Neural cell (in vitro differentiated cells): ENCODE results near the gene ZNF655. TPM values are rescaled to one million over a fixed set of nuclear protein-coding genes. Genes with fewer than 3 reads are reported as not detected.
A peak's percentile ranks its signal among the peaks of the same experiment; 100 is the strongest.

Source experiments
- H2AFZ ChIP-seq: fragments of 200-600, 300-800 bp; sonication (generic), shearing (Covaris generic); 2 replicates; pipeline ENCODE4 v1.6.0; 2014; ENCODE audit warnings: low read depth, mild to moderate bottlenecking, antibody characterized with exemption, low read length, moderate library complexity
- H3F3A ChIP-seq: fragments of 200-600 bp; shearing (Covaris generic); 2 replicates; pipeline ENCODE4 v1.6.1; 2016; ENCODE audit warnings: mild to moderate bottlenecking, moderate library complexity, mixed read lengths, antibody characterized with exemption, low read length; ENCODE audit not compliant: insufficient read depth, poor library complexity, severe bottlenecking
- H3K27ac ChIP-seq: fragments of 200-600, 300-800 bp; sonication (generic), shearing (Covaris generic); 2 replicates; pipeline ENCODE4 v1.5.1; 2014; ENCODE audit warnings: mild to moderate bottlenecking, low read length, moderate library complexity
- H3K27me3 ChIP-seq: fragments of 300-800, 200-600 bp; sonication (generic), shearing (Covaris generic); 2 replicates; pipeline ENCODE4 v1.6.0; 2014; ENCODE audit warnings: mild to moderate bottlenecking, low read depth, low read length, moderate library complexity; ENCODE audit not compliant: insufficient read depth
- H3K36me3 ChIP-seq: fragments of 300-800, 200-600 bp; sonication (generic), shearing (Covaris generic); 2 replicates; pipeline ENCODE4 v1.5.1; 2014; ENCODE audit warnings: mild to moderate bottlenecking, antibody characterized with exemption, low read length, moderate library complexity; ENCODE audit not compliant: insufficient read depth
- H3K4me2 ChIP-seq: fragments of 300-800, 200-600 bp; sonication (generic), shearing (Covaris generic); 2 replicates; pipeline ENCODE4 v1.6.0; 2014; ENCODE audit warnings: mild to moderate bottlenecking, low read length
- H3K4me3 ChIP-seq: fragments of 300-800, 200-600 bp; sonication (generic), shearing (Covaris generic); 2 replicates; pipeline ENCODE4 v1.5.1; 2014; ENCODE audit warnings: mild to moderate bottlenecking, low read length, moderate library complexity
- H3K79me2 ChIP-seq: fragments of 200-600 bp; shearing (Covaris generic); replicated peaks from 2 replicates; pipeline ENCODE4 v1.6.0; 2014; ENCODE audit warnings: mild to moderate bottlenecking, low read length, moderate library complexity; ENCODE audit not compliant: insufficient read depth
- H3K9ac ChIP-seq: fragments of 300-800, 200-600 bp; sonication (generic), shearing (Covaris generic); 2 replicates; pipeline ENCODE4 v1.6.1; 2016; ENCODE audit warnings: mild to moderate bottlenecking, low read length, mixed read lengths
- H3K9me2 ChIP-seq: fragments of 200-600 bp; shearing (Covaris generic); 2 replicates; pipeline ENCODE4 v1.6.1; 2016; ENCODE audit warnings: mild to moderate bottlenecking, low read length, mixed read lengths; ENCODE audit not compliant: insufficient read depth
- H3K9me3 ChIP-seq: fragments of 200-600, 300-800 bp; sonication (generic), shearing (Covaris generic); 2 replicates; pipeline ENCODE4 v1.6.1; 2016; ENCODE audit warnings: mild to moderate bottlenecking, mixed run types, low read length, moderate library complexity, mixed read lengths
- H4K20me1 ChIP-seq: fragments of 200-600 bp; shearing (Covaris generic); 2 replicates; pipeline ENCODE4 v1.6.1; 2016; ENCODE audit warnings: mild to moderate bottlenecking, mixed run types; ENCODE audit not compliant: insufficient read depth
- EP300 ChIP-seq: fragments of 450-650 bp; conservative IDR thresholded peaks from 2 replicates; pipeline ENCODE4 v1.6.1; 2014; ENCODE audit warnings: antibody characterized with exemption, mild to moderate bottlenecking, moderate library complexity; ENCODE audit not compliant: poor library complexity, severe bottlenecking
- EZH2 ChIP-seq: fragments of 200-600, 300-800 bp; shearing (Covaris generic), sonication (generic); IDR thresholded peaks from 2 replicates; pipeline ENCODE4 v1.6.1; 2014; ENCODE audit warnings: antibody characterized with exemption, low read length, borderline replicate concordance, mild to moderate bottlenecking; ENCODE audit not compliant: insufficient read depth, poor library complexity, severe bottlenecking
- MXI1 ChIP-seq: fragments of 450-650 bp; conservative IDR thresholded peaks from 2 replicates; pipeline ENCODE4 v1.6.1; 2014; ENCODE audit warnings: antibody characterized with exemption, mild to moderate bottlenecking; ENCODE audit not compliant: poor library complexity, severe bottlenecking
- POLR2AphosphoS5 ChIP-seq: IDR thresholded peaks from 2 replicates; pipeline ENCODE4 v1.6.1; 2012
- RAD21 ChIP-seq: fragments of 450-650 bp; conservative IDR thresholded peaks from 2 replicates; pipeline ENCODE4 v1.6.1; 2014; ENCODE audit warnings: antibody characterized with exemption, mild to moderate bottlenecking, moderate library complexity
- SMC3 ChIP-seq: fragments of 450-650 bp; conservative IDR thresholded peaks from 2 replicates; pipeline ENCODE4 v1.6.1; 2014; ENCODE audit warnings: antibody characterized with exemption, mild to moderate bottlenecking, moderate library complexity; ENCODE audit not compliant: poor library complexity
- TAF1 ChIP-seq: IDR thresholded peaks from 2 replicates; pipeline ENCODE4 v1.6.1; 2012; ENCODE audit warnings: low read depth
- polyA plus RNA-seq: library from polyadenylated mRNA; depleted of rRNA; stranded (reverse); fragments of >200 nt; gene quantifications from 2 replicates; pipeline ENCODE4 v1.2.3, GENCODE V29; 2014
- TF ChIP-seq, protein P1 (sequence below): fragments of 450-650 bp; IDR thresholded peaks from 2 replicates; pipeline ENCODE4 v1.5.1; 2014; ENCODE audit warnings: antibody characterized with exemption, mild to moderate bottlenecking, moderate library complexity; ENCODE audit not compliant: poor library complexity, severe bottlenecking
- TF ChIP-seq, protein P2 (sequence below): IDR thresholded peaks from 2 replicates; pipeline ENCODE4 v1.6.1; 2012; ENCODE audit warnings: borderline replicate concordance

Gene ZNF655
- polyA plus RNA-seq, 1 donor from 2014 or later = 89.0 TPM

DNA sequence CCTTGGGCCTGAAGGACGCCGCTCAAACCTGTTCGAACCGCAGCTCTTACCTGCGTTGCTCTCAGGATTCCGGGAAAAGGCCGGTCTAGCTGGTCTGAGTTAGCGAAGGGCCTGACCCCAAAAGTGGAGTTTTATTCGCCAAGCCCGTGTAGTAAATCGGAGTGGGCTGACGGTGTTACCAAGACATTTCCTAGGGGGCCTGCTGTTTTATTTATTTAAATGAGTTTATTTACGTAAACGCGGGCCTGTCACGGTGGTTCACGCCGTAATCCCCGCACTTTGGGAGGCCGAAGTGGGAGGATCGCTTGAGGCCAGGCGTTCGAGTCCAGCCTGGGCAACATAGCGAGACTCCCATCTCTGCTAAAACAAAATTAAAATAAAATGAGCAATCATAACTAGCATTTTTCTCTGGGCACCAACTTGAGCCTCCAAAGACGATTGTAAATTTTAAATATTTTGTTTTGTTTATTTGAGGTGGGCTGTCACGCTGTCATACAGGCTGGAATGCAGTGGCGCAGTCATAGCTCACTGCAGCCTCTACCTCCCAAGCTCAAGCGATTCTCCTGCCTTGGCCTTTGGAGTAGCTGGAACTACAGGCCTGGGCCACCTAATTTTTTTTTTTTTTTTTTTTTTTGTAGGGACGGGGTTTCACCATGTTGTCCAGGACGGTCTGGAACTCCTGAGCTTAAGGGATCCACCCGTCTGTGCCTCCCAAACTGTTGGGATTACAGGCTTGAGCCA lies 903 bp downstream of the ZNF655 start:
- TF ChIP-seq EZH2 = no peak
- TF ChIP-seq, protein P1, sequence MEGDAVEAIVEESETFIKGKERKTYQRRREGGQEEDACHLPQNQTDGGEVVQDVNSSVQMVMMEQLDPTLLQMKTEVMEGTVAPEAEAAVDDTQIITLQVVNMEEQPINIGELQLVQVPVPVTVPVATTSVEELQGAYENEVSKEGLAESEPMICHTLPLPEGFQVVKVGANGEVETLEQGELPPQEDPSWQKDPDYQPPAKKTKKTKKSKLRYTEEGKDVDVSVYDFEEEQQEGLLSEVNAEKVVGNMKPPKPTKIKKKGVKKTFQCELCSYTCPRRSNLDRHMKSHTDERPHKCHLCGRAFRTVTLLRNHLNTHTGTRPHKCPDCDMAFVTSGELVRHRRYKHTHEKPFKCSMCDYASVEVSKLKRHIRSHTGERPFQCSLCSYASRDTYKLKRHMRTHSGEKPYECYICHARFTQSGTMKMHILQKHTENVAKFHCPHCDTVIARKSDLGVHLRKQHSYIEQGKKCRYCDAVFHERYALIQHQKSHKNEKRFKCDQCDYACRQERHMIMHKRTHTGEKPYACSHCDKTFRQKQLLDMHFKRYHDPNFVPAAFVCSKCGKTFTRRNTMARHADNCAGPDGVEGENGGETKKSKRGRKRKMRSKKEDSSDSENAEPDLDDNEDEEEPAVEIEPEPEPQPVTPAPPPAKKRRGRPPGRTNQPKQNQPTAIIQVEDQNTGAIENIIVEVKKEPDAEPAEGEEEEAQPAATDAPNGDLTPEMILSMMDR = no peak
- TF ChIP-seq POLR2AphosphoS5 = no peak
- TF ChIP-seq RAD21 = no peak
- TF ChIP-seq, protein P2, sequence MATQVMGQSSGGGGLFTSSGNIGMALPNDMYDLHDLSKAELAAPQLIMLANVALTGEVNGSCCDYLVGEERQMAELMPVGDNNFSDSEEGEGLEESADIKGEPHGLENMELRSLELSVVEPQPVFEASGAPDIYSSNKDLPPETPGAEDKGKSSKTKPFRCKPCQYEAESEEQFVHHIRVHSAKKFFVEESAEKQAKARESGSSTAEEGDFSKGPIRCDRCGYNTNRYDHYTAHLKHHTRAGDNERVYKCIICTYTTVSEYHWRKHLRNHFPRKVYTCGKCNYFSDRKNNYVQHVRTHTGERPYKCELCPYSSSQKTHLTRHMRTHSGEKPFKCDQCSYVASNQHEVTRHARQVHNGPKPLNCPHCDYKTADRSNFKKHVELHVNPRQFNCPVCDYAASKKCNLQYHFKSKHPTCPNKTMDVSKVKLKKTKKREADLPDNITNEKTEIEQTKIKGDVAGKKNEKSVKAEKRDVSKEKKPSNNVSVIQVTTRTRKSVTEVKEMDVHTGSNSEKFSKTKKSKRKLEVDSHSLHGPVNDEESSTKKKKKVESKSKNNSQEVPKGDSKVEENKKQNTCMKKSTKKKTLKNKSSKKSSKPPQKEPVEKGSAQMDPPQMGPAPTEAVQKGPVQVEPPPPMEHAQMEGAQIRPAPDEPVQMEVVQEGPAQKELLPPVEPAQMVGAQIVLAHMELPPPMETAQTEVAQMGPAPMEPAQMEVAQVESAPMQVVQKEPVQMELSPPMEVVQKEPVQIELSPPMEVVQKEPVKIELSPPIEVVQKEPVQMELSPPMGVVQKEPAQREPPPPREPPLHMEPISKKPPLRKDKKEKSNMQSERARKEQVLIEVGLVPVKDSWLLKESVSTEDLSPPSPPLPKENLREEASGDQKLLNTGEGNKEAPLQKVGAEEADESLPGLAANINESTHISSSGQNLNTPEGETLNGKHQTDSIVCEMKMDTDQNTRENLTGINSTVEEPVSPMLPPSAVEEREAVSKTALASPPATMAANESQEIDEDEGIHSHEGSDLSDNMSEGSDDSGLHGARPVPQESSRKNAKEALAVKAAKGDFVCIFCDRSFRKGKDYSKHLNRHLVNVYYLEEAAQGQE = no peak
- no peak for TF ChIP-seq MXI1
- TF ChIP-seq TAF1 = no peak
- no peak for TF ChIP-seq SMC3
- TF ChIP-seq EP300 = no peak
- peak overlapping the region; percentile 94 for H2AFZ ChIP-seq
- no peaks in the 10 kb centered on the region for H3K9me2 ChIP-seq
- no peaks in the 10 kb centered on the region for H4K20me1 ChIP-seq
- H3K4me3 ChIP-seq = peak overlapping the region; percentile 89
- peak overlapping the region; percentile 100 for H3K9ac ChIP-seq
- peak overlapping the region; percentile 100 for H3K27ac ChIP-seq
- no peaks in the 10 kb centered on the region for H3F3A ChIP-seq
- H3K79me2 ChIP-seq = peaks cover 56% of the 10 kb centered on the region
- no peaks in the 10 kb centered on the region for H3K9me3 ChIP-seq
- H3K27me3 ChIP-seq = no peaks in the 10 kb centered on the region
- peak overlapping the region; percentile 89 for H3K4me2 ChIP-seq
- H3K36me3 ChIP-seq = peaks cover 5% of the 10 kb centered on the region

DNA sequence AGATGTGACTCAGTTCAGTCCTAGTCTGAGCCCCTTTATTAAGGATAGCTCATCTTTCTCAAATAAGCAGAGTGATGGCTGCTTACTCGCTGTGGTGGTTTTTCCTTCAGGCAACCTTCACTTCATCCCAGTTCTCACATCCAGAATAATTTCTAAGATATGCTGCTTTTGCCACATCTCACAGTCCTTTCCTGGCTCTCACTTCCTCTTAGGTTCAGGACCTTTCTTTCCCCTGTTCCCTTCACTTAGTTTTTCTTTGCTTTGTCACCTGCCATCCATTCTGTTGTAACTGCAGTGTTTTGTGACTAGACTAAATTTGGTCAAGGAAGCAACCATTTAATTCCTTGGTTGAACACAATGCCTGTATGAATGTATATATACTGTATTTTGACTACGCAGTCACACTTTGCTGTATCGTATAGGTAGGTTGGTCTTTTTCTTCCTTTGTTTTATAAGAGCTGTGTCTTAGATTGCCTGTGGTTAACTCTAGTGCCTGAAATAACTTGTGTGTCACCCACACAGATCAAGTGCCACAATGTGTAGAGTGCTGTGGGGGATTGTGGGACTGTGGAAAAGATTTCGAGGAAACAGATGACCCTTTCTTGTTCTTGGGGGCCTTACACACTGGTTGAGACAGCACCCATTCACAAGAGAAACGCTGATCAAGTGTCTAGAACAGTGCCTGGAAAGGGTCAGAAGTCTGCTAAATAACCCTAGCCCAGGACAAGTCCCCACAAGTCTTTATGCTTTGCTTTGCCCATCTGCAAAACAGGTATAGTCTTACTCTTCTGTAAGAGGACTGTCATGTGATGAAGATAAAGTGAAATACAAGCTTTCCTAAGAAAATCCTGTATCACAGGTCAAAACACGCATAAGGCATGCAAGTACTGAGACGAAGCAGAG lies 2.6 kb downstream of the ZNF655 start:
- H3F3A ChIP-seq = no peaks in the 10 kb centered on the region
- H3K79me2 ChIP-seq = peaks cover 52% of the 10 kb centered on the region
- no peaks in the 10 kb centered on the region for H4K20me1 ChIP-seq
- no peaks in the 10 kb centered on the region for H3K27me3 ChIP-seq
- no peaks in the 10 kb centered on the region for H3K9me3 ChIP-seq
- no peak overlapping the region for H3K9ac ChIP-seq
- TF ChIP-seq SMC3 (no peak), MXI1 (no peak), EP300 (no peak), RAD21 (no peak), TAF1 (no peak), POLR2AphosphoS5 (no peak), EZH2 (no peak)
- TF ChIP-seq, protein P2 = no peak
- TF ChIP-seq, protein P1 = no peak
- H3K9me2 ChIP-seq = no peaks in the 10 kb centered on the region
- H3K4me2 ChIP-seq = no peak overlapping the region
- H3K4me3 ChIP-seq = no peak overlapping the region
- H2AFZ ChIP-seq = no peak overlapping the region
- peaks cover 8% of the 10 kb centered on the region for H3K36me3 ChIP-seq
- no peak overlapping the region for H3K27ac ChIP-seq
